Measurements from ENCODE around the gene PSPH. TPM values are rescaled to one million over a fixed set of nuclear protein-coding genes. Genes with fewer than 3 reads are reported as not detected.
A peak's percentile ranks its signal among the peaks of the same experiment; 100 is the strongest.

PSPH gene
- total RNA-seq, 1 experiment from 2014 or later = 49.3 TPM

GRCh38 chr7:56063882-56064625, 12.8 kb upstream of the PSPH start, which contains the start of gene SUMF2 (continued):
- TF ChIP-seq AR (CRISPR knock-in tag; IDR thresholded peaks at IDR 0.05) = no peak; the same call in none of the 2 replicates
- TF ChIP-seq GABPB1 (CRISPR knock-in tag; IDR thresholded peaks at IDR 0.05) = no peak
- TF ChIP-seq ETV6 (CRISPR knock-in tag; IDR thresholded peaks at IDR 0.05) = peak; percentile 85; the same call in 1 of the 2 replicates
- TF ChIP-seq TEAD4 (CRISPR knock-in tag; IDR thresholded peaks at IDR 0.05) = no peak
- peak; percentile 56; the same call in 1 of the 2 replicates for TF ChIP-seq ZNF512 (CRISPR knock-in tag; IDR thresholded peaks at IDR 0.05; ENCODE audit: borderline replicate concordance)
- TF ChIP-seq, protein P1, sequence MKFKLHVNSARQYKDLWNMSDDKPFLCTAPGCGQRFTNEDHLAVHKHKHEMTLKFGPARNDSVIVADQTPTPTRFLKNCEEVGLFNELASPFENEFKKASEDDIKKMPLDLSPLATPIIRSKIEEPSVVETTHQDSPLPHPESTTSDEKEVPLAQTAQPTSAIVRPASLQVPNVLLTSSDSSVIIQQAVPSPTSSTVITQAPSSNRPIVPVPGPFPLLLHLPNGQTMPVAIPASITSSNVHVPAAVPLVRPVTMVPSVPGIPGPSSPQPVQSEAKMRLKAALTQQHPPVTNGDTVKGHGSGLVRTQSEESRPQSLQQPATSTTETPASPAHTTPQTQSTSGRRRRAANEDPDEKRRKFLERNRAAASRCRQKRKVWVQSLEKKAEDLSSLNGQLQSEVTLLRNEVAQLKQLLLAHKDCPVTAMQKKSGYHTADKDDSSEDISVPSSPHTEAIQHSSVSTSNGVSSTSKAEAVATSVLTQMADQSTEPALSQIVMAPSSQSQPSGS (CRISPR knock-in tag; IDR thresholded peaks at IDR 0.05; ENCODE audit: borderline replicate concordance, low read depth) = peak; percentile 62; the same call in 1 of the 2 replicates
- no peak for TF ChIP-seq ZBTB21 (CRISPR knock-in tag; IDR thresholded peaks at IDR 0.05; ENCODE audit: borderline replicate concordance)
- TF ChIP-seq OVOL2 (CRISPR knock-in tag; IDR thresholded peaks at IDR 0.05; ENCODE audit: borderline replicate concordance) = no peak; the same call in 1 of the 2 replicates
- TF ChIP-seq ATF3 (CRISPR knock-in tag; conservative IDR thresholded peaks at IDR 0.05) = 0 out of 2 replicates have a peak, but pooled peaks have one; percentile 53
- TF ChIP-seq ZNF263 (CRISPR knock-in tag; IDR thresholded peaks at IDR 0.05; ENCODE audit: low read depth) = no peak
- peak; percentile 93 for TF ChIP-seq CREB1 (CRISPR knock-in tag; IDR thresholded peaks at IDR 0.05)
- TF ChIP-seq ATF1 (CRISPR knock-in tag; IDR thresholded peaks at IDR 0.05) = peak; percentile 90
- peak; percentile 99 for TF ChIP-seq ZNF416 (CRISPR knock-in tag; IDR thresholded peaks at IDR 0.05)
- no peak for TF ChIP-seq RORB (CRISPR knock-in tag; IDR thresholded peaks at IDR 0.05)
- TF ChIP-seq NFE2L1 (CRISPR knock-in tag; IDR thresholded peaks at IDR 0.05) = peak; percentile 91
- 0 out of 2 replicates have a peak, but pooled peaks have one; percentile 40 for TF ChIP-seq NR1H2 (CRISPR knock-in tag; IDR thresholded peaks at IDR 0.05)
- TF ChIP-seq, protein P2, sequence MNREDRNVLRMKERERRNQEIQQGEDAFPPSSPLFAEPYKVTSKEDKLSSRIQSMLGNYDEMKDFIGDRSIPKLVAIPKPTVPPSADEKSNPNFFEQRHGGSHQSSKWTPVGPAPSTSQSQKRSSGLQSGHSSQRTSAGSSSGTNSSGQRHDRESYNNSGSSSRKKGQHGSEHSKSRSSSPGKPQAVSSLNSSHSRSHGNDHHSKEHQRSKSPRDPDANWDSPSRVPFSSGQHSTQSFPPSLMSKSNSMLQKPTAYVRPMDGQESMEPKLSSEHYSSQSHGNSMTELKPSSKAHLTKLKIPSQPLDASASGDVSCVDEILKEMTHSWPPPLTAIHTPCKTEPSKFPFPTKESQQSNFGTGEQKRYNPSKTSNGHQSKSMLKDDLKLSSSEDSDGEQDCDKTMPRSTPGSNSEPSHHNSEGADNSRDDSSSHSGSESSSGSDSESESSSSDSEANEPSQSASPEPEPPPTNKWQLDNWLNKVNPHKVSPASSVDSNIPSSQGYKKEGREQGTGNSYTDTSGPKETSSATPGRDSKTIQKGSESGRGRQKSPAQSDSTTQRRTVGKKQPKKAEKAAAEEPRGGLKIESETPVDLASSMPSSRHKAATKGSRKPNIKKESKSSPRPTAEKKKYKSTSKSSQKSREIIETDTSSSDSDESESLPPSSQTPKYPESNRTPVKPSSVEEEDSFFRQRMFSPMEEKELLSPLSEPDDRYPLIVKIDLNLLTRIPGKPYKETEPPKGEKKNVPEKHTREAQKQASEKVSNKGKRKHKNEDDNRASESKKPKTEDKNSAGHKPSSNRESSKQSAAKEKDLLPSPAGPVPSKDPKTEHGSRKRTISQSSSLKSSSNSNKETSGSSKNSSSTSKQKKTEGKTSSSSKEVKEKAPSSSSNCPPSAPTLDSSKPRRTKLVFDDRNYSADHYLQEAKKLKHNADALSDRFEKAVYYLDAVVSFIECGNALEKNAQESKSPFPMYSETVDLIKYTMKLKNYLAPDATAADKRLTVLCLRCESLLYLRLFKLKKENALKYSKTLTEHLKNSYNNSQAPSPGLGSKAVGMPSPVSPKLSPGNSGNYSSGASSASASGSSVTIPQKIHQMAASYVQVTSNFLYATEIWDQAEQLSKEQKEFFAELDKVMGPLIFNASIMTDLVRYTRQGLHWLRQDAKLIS (CRISPR knock-in tag; IDR thresholded peaks at IDR 0.05; ENCODE audit: borderline replicate concordance) = peak; percentile 70; the same call in 1 of the 2 replicates
- TF ChIP-seq ZNF281 (CRISPR knock-in tag; IDR thresholded peaks at IDR 0.05) = peak; percentile 93
- TF ChIP-seq USF1 (CRISPR knock-in tag; IDR thresholded peaks at IDR 0.05) = peak; percentile 60; the same call in 1 of the 2 replicates
- no peak for TF ChIP-seq ZSCAN18 (CRISPR knock-in tag; IDR thresholded peaks at IDR 0.05)
- TF ChIP-seq PRRX2 (CRISPR knock-in tag; IDR thresholded peaks at IDR 0.05) = peak; percentile 99
- TF ChIP-seq TP53 (CRISPR knock-in tag; IDR thresholded peaks at IDR 0.05) = no peak
- TF ChIP-seq KAT7 (CRISPR knock-in tag; IDR thresholded peaks at IDR 0.05; ENCODE audit: borderline replicate concordance) = no peak
- no peak for TF ChIP-seq CBFB (CRISPR knock-in tag; IDR thresholded peaks at IDR 0.05; ENCODE audit: low read depth)
